ENCODE results near the gene FLAD1. TPM values are rescaled to one million over a fixed set of nuclear protein-coding genes. Genes with fewer than 3 reads are reported as not detected.

The FLAD1 gene
- total and polyA plus RNA-seq, 7 donors = 17.5 to 36.5 (median 22.8) TPM

- Histone ChIP-seq H3K36me3 (peaks cover 0 to 21% (median 7%) of the 10 kb centered on the region in 4 donors), H3K4me3 (no peak overlapping the region), H3K27me3 (no peaks in the 10 kb centered on the region), H3K27ac (no peak overlapping the region), H3K9me3 (no peaks in the 10 kb centered on the region), H3K4me1 (peaks cover 0 to 24% (median 20%) of the 10 kb centered on the region in 4 donors)
- intact Hi-C loops (cut with DNase I) = no loop called here
- no peak for TF ChIP-seq EP300 (IDR thresholded peaks at IDR 0.05)
- TF ChIP-seq, protein P1, sequence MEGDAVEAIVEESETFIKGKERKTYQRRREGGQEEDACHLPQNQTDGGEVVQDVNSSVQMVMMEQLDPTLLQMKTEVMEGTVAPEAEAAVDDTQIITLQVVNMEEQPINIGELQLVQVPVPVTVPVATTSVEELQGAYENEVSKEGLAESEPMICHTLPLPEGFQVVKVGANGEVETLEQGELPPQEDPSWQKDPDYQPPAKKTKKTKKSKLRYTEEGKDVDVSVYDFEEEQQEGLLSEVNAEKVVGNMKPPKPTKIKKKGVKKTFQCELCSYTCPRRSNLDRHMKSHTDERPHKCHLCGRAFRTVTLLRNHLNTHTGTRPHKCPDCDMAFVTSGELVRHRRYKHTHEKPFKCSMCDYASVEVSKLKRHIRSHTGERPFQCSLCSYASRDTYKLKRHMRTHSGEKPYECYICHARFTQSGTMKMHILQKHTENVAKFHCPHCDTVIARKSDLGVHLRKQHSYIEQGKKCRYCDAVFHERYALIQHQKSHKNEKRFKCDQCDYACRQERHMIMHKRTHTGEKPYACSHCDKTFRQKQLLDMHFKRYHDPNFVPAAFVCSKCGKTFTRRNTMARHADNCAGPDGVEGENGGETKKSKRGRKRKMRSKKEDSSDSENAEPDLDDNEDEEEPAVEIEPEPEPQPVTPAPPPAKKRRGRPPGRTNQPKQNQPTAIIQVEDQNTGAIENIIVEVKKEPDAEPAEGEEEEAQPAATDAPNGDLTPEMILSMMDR (IDR thresholded peaks at IDR 0.05) = no peak
- TF ChIP-seq POLR2A (IDR thresholded peaks at IDR 0.05) = no peak
- no peak for TF ChIP-seq POLR2AphosphoS5 (IDR thresholded peaks at IDR 0.05)
- DNase-seq = peak; percentile 51
- WGBS, 2 donors = 73 to 78% methylated on average over 11 of the region's 11 CpGs
Observed at GRCh38 chr1:155019377-155020245, 36.5 kb downstream of the FLAD1 start.

DNA sequence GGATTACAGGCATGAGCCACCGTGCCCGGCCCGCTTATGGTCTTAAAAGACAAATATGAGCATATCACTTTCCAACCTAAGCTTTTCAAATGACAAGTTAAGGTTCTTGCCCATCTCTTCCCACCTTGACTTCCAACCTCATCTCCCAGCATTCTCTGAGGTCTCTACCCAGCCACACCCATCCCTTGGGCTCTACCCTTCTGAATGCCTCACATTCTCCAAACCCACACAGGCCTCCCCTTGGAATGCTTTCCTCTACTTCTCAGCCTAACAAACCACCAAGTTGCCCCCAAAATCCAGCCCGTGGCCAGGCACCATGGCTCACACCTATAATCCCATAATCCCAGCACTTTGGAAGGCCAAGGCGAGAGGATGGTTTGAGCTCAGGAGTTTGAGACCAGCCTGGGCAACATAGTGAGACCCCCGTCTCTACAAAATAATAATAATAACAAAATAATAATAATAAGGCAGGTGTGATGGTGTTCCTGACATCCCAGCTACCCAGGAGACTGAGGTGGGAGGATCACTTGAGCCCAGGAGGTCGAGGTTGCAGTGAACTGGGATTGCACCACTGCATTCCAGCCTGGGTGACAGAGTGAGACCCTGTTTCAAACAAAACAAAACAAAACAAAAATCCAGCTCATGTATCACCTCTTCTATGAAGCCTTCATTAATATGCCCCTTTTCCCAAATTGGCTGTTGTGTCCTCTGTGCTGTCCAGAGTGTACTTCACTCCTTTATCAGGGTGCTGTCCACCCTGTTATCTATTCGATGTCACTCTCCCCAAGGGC is 39.2 kb downstream of the FLAD1 start:
- intact Hi-C loops (cut with DNase I) = no loop called here
- no peaks in the 10 kb centered on the region for H3K9me3 ChIP-seq
- H3K27me3 ChIP-seq = no peaks in the 10 kb centered on the region
- TF ChIP-seq EP300 (IDR thresholded peaks at IDR 0.05) = no peak
- TF ChIP-seq, protein P1 (IDR thresholded peaks at IDR 0.05) = no peak
- no peak for TF ChIP-seq POLR2A (IDR thresholded peaks at IDR 0.05)
- no peak for TF ChIP-seq POLR2AphosphoS5 (IDR thresholded peaks at IDR 0.05)
- peaks cover 0 to 12% (median 10%) of the 10 kb centered on the region in 4 donors for H3K4me1 ChIP-seq
- H3K27ac ChIP-seq = no peak overlapping the region
- WGBS, 2 donors = 84 to 86% methylated on average over 8 of the region's 8 CpGs
- no peak overlapping the region for H3K4me3 ChIP-seq
- H3K36me3 ChIP-seq = no peaks in the 10 kb centered on the region
- DNase-seq = no peak

DNA sequence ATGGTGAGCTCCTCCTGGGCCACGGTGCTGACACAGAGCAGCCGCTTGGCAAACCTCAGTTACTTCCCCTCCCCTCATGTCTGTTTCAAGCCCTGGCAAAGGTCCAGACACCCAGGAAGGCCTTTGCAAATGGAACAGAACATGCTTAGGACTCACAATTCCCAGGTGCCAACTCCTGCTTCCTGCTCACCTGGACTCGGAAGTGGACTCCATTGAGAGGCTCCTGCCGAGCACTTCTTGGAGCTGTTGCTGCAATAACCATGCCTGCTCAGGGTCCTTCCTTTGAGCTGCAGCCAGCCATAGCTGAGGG is 39.7 kb downstream of the FLAD1 start:
- Histone ChIP-seq H3K36me3 (no peaks in the 10 kb centered on the region), H3K9me3 (no peaks in the 10 kb centered on the region), H3K27ac (no peak overlapping the region), H3K27me3 (no peaks in the 10 kb centered on the region), H3K4me3 (no peak overlapping the region), H3K4me1 (peaks cover 0 to 7% (median 6%) of the 10 kb centered on the region in 4 donors)
- no peak for DNase-seq
- no peak for TF ChIP-seq EP300 (IDR thresholded peaks at IDR 0.05)
- TF ChIP-seq, protein P1 (IDR thresholded peaks at IDR 0.05) = no peak
- intact Hi-C loops (cut with DNase I) = no loop called here
- 21 to 67% methylated on average over 4 of the region's 4 CpGs for WGBS, 2 donors

- DNase-seq = no peak
- no peak overlapping the region for H3K4me3 ChIP-seq
- intact Hi-C loops (cut with DNase I) = no loop called here
- H3K9me3 ChIP-seq = no peaks in the 10 kb centered on the region
- no peaks in the 10 kb centered on the region for H3K36me3 ChIP-seq
- no peaks in the 10 kb centered on the region for H3K4me1 ChIP-seq
- 88 to 93% methylated on average over 5 of the region's 5 CpGs for WGBS, 2 donors
- H3K27me3 ChIP-seq = no peaks in the 10 kb centered on the region
- TF ChIP-seq, protein P1 (IDR thresholded peaks at IDR 0.05) = no peak
- TF ChIP-seq POLR2A (IDR thresholded peaks at IDR 0.05) (no peak), EP300 (IDR thresholded peaks at IDR 0.05) (no peak), POLR2AphosphoS5 (IDR thresholded peaks at IDR 0.05) (no peak)
- H3K27ac ChIP-seq = no peak overlapping the region
Observed at GRCh38 chr1:155023627-155024026, 40.5 kb downstream of the FLAD1 start.
